ENCODE measurements around the gene NEK1.

Gene NEK1

DNA sequence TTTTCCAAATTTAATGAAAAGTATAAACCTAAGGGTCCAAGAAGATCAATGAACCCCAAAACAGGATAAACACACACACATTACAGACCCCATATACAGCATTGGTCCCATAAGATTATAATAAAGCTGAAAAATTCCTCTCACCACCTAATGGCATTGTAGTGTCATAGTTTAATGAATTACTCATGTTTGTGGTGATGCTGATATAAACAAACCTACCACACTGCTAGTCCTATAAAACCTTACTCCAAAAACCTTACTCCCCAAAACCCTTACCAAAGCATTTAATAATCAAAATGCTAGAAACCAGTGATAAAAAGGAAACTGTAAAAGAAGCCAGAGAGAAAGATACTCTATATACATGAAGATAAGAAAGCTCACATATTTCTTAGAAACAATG is 193.5 kb downstream of the NEK1 start:
- no peak for DNase-seq (ENCODE audit: low read depth)

DNA sequence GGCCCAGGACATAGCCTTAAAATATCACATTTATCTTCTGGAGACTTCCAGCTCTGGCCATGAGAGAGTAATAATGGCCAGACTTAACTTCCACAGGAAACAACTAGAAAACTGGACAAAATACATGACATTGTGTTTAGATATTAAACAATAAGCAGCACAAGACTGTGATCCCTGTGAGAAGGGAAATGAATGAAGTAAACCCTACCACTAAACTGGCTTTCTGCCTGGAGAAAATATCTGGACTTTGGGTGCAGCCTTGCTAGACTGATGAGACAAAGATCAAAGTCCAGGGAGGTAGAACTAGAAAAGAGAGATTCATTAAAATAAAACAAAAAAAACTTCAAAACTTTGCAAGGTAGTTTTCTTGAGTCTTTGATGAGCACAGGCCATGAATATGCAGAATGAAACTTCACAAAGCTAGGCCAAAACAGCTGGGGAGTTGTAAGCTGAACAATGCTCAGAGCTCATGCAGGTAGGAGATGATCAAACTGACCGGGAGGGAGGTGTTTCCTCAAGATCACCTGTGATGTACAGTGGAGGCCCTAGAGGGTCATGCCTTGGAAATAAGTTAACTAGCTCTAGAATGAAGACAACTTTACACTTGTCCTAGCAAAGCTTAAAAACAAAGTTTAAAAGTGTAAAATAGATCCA is 194.6 kb downstream of the NEK1 start:
- DNase-seq (ENCODE audit: low read depth): no peak

DNA sequence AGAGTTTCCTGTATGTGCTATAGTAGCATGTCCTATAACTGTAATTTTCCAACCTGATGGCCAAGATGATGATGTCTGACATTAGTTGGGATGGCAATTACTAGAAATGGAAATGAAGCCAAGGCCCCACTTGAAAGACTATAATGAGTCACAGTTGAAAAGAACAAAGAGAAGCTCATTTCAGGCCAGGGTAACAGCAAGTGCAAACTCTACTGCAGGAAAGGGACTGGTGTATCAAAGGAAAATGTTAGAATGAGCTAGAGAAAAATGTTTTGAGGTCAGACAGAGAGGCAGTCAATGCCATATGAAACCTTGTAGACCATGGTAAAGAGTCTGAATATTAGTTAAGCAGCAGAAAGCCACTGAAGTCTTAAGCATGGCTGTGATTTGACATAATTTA is 195.4 kb downstream of the NEK1 start:
- DNase-seq (ENCODE audit: low read depth): no peak

DNA sequence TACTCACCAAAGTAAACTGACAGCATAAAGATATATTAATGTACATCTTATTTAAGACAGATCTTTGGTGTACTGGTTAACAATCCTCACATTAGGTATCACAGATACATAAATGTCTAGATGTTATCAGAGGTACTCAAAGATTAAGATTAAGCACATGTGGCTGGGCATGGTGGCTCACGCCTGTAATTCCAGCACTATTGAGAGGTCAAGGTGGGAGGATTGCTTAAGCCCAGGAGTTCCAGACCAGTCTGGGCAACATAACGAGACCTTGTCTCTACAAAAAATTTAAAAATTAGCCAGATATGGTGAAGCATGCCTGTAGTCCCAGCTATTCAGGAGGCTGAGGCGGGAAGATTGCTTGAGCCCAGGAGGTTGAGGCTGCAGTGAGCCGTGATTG is 195.9 kb downstream of the NEK1 start:
- no peak for DNase-seq (ENCODE audit: low read depth)

DNA sequence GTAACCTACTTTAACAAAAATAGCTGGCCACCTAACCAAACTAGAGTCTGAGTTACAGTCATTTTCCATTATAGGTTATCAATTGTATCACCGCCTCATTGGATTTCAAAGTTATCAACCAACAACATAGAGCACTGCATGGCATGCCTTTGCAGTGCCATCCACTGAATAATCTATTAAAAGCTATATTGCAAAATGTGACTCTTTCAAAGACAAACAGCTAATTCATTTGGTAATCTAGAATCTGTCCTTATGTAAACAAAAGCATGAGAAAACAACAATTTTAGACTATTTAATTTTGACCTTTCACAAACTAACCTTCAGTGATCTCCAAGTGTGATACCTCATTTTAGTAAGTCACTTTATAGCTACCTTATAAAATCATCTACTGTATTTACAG is 197.5 kb downstream of the NEK1 start:
- no peak for DNase-seq (ENCODE audit: low read depth)

DNA sequence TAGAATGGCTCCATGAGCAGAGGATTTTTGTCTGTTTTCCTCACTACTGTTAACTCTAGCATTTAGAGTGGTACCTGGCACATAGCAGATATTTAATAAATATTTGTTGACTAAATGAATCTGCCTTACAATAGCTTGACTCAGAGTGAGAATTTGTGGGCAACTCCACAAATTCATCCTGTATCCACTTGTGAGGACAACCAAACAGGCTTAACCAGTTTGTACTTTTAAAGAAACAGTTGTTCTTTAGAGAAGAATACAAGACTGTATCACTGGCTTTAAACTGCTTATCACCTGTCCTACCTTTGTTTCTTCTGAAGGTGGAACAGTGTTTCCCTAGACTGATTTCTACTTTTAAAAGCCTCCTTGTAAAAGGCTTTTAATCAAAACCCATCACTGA is 200.3 kb downstream of the NEK1 start:
- no peak for DNase-seq (ENCODE audit: low read depth)

DNA sequence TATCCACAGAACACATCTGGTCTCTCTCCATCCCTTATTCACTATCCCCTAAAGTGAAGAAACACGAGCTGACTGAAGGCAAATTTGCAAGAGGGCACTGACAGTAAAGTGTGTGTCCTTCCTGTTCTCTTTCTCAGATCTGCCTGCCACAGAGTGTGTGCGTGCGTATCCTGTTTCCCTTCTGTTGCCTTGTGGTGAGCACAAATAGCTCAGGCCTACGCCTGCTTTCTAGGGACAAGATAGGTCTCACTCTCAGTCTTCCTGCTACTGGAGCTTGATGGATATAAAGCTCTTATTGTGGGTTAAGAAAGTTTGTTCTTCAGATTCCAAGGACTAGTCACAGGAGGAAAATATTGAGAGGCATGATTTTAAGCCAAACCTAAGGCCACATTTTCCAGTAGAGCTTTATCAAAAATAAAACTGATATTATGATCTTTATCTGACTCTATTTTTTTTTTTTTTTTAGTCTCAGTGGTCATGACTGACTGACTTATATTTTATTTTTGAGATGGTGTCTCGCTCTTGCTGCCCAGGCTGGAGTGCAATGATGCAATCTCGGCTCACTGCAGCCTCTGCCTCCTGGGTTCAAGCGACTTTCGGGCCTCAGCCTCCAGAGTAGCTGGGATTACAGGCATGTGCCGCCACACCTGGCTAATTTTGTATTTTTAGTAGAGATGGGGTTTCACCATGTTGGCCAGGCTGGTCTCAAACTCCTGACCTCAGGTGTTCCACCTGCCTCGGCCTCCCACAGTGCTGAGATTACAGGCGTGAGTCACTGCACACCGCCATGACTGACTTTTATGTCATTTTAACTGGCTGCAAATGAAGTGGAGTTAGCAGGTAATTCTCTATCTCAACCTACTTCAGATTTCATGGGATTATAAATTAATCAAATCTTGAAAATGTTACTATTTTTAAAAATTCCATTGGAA is 201.3 kb downstream of the NEK1 start:
- no peak for DNase-seq (ENCODE audit: low read depth)

DNA sequence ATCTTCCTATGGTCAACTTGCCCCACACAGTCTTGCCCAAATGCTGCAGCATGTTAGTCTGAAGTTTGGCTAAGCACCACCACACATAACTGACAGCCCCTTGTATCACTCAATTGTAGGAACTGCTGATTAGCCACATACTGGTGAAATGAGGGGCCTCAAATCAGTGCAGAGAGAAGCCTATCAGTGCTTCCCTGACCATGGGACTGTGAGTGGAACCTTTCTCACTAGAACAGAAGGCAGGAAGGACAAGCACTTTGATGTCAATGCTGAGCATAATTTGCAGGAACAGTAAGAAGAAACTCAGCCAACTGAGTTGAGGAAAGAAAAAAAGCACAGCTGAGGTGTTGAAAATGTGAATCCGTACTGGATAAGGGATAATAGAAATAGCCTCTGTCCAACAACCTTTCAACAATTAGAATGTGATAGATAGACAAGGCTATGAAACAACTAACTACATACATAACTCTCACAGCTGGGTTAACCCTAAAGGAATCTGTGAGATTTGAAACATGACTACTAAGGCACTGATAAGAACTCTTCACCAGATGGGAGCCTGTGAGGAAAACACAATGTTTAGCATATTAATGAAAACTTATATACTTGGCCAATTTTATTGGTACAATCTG is 205.1 kb downstream of the NEK1 start:
- DNase-seq (ENCODE audit: low read depth): no peak

DNA sequence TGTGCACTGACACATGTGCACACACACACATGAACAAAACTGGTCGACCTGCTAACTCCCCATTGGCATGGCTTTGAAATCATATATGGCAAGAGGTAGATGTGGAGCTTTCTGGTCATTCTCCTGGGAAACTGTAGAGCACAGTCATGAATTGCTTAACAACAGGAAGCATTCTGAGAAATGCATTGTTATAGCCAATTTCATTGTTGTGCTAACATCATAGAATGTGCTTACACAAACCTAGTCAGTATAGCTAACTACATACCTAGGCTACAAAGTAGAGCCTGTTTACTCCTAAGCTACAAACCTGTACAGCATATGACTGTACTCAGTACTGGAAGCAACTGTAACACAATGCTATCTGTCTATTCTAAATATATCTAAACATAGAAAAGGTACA is 207.4 kb downstream of the NEK1 start:
- no peak for DNase-seq (ENCODE audit: low read depth)

DNA sequence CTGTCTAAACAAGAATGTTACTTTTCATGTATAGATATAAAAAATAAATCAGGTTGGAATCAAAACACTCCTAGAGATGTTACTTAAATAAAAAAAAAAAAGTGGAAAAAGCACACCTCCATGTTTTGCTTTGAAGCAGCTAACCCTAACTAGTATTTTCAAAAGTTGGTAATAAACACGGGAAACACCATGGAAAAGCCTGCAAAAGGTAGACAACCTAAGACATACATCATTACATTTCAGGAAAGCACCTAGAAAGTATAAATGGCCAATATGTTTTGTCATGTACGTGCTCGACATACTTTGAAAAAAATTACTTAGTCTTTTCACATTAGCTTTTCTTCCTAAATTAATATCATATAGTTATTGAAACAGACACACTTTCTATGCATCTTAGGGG is 211.6 kb downstream of the NEK1 start:
- DNase-seq (ENCODE audit: low read depth): no peak

DNA sequence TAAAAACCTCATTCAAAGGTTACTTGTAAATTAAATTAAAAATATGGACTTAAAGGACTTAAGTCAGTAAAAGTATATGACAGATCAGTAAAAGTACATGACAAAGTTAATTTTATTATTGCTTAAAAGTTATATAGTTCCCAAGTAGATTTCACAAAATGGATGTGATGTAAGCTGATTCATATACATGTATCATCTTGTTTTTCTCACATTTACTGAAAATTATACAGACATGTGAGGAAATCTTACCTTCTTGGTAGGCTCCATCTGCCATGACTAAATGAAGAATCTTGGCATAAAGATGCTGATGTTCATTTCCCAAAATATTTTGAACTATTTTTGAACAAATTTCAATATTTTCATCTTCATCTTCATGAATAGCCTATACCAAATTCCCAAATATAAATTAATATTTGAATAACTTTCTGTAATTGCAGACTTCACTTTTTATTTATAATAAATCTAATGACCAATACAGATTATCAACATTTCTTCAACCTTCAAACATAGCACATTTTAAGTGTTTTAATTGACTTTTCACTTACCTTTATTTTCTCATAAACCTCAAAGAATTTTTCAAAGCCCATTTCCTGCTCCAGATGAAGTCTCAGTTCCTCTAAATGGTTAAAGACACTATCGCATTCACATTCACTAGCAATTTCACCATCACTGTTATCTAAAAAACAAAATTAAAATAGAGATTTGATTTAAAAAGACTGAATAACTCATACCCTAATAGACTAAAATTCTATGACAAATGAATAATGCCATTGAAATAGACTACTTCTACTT is 212.2 kb downstream of the NEK1 start:
- DNase-seq (ENCODE audit: low read depth): no peak

DNA sequence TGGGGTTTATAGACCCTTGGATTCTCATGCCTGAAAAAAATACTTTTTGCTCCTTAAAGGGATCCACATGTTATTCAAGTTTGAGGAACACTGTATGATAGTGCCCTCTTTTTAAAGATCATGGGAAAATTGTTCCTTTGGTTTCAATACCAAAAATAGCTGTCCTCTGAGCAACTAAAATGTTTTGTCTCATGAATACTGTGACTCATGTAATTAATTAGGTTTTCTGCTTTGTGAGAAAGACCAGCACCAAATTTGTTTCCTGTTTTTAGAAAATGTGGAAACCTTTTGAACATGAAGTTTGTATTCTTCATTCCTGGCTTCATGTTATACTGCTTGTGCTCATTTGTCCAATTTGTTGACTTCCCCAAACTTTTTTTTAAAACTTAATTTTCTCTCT is 214.1 kb downstream of the NEK1 start:
- no peak for DNase-seq (ENCODE audit: low read depth)

DNA sequence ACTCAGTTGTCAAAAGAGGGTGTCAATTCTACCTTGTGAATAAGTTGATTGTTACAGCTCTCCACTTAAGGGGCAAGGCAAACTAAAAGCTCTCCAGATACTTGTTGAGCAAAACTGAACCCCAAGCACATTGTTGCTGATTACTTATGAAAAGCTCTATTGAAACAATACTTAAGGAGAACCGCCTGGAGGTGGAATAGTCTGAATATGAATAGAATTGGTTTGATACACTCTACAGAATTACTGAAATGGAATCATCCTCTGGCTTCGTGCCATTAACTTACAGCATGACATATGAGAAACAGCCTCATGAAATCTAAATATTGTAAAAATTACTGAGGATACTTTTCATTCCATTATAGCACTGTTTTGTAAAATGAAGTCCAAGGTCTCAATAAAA is 214.6 kb downstream of the NEK1 start:
- DNase-seq (ENCODE audit: low read depth): no peak

DNA sequence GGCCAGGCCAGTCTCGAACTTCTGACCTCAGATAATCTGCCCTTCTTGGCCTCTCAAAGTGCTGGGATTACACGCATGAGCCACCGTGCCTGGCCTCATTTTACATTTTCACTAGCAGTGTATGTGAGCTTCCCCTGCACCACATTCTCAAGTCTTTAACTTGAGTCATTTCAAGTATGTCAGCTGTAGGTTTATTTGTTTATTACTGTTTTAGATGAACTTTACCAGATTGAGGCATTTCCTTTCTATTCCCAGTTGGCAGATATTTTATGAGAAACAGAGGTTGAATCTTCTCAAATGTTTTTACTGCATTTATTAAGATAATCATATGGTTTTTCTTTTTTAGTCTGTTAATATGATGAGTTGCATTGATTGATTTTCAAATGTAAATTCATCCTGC is 227.0 kb downstream of the NEK1 start:
- DNase-seq (ENCODE audit: low read depth): no peak

DNA sequence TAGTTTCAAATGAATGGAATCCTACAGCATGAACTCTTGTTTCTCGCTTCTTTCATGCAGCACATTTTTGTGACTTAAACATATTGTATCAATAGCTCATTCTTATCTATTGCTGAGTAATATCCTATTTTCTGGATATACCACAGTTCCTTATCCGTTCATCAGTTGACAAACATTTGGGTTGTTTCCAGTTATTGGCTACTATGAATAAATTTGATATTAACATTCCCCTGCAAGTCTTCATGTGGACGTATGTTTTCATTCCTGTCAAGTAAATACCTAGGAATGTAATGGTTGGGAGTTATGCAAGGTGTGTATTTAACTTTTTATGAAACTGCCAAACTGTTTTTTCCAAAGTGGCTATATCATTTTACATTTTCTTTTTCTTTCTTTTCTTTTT is 227.6 kb downstream of the NEK1 start:
- no peak for DNase-seq (ENCODE audit: low read depth)

DNA sequence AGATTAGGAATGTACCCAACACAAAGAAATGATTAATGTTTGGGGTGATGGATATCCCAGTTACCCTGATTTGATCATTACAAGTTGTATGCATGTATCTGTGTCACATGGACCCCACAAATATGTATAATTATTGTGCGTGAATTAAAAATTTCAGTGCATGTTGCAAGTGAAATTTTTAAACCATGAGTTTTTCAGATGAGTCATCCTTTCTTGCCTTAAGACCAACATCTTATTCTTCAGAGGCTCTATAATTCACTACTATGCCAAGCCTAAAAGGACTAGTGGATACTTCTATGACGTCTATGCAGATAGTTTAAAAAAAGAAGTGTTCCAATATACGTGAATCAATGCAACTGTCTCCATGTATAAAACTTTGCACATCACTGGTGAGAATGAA is 228.7 kb downstream of the NEK1 start:
- peak; percentile 86 for DNase-seq (ENCODE audit: low read depth)

DNA sequence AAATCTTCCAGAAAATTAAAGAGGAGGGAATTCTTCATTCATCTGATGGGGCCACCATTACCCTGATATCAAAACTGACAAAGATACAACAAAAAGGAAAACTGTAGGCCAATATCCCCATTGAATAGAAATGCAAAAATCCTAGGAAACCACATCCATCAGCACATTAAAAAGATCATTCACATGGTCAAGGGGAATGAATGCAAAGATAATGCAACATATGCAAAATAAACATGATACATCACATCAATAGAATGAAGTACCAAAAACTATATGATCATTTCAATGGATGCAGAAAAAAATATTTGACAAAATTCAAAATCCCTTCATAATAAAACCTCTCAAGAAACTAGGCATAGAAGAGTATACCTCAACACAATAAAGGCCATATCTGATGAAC is 232.7 kb downstream of the NEK1 start:
- no peak for DNase-seq (ENCODE audit: low read depth)

DNA sequence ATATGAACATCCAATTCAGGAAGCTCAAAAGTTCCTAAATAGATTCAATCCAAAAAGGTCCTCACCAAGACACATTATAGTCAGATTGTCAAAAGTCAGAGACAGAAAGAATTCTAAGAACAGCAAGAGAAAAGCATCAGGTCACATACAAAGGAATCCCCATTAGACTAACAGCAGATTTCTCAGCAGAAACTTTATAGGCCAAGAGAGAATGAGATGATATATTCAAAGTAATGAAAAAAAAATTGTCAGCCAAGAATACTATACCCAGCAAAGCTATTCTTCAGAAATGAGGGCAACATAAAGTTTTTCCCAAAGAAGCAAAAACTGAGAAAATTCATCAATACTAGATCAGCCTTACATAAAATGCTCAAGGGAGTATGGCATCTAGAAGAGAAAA is 235.0 kb downstream of the NEK1 start:
- no peak for DNase-seq (ENCODE audit: low read depth)

DNA sequence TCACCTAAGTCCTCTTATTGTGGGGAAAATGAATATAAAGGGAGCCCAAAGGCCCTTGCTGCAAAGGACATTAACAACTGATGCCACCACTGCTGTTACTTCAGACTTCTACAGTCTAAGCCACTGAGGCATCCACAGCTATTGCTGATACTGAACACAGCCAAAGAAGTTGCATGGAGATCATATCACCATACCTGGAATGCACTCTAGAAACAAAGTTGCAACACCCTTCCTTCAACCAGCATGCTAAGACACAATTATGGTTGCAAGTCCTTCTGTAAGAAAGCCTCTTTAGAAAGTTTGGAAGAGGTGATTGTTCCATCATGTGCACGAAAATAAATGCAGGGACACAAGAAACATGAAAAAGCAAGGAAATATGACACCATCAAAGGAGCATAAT is 236.0 kb downstream of the NEK1 start:
- DNase-seq (ENCODE audit: low read depth): no peak

DNA sequence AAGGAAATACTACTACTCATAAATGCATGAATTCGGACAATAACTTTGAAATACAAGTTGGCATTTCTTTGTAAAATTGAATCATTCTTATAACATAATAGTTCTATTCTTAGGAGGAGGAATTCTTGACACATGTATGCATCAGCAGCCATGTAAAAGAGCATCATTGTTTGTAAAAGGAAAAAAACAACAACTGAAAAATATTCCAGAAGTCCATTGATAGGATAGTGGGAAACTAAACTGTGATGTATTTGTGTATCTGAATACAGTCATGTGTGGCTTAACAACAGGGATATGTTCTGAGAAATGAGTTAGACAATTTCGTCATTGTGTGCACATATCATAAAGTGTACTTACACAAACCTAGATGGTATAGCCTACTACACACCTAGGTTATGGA is 239.6 kb downstream of the NEK1 start:
- DNase-seq (ENCODE audit: low read depth): no peak

DNA sequence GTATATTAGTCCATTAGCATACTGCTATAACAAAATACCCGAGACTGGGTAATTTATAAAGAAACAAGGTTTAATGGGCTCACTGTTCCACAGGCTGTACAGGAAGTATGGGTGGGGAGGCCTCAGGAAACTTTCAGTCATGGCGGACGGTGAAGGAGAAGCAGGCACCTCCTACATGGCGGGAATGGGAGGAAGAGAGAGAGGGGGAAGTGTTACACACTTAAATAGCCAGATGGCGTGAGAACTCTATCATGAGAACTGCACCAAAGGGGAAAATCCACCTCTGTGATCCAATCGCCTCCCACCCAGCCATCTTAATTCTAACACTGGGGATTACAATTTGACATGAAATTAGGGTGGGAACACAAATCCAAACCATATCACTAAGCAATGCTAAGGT is 242.7 kb downstream of the NEK1 start:
- DNase-seq (ENCODE audit: low read depth): no peak

DNA sequence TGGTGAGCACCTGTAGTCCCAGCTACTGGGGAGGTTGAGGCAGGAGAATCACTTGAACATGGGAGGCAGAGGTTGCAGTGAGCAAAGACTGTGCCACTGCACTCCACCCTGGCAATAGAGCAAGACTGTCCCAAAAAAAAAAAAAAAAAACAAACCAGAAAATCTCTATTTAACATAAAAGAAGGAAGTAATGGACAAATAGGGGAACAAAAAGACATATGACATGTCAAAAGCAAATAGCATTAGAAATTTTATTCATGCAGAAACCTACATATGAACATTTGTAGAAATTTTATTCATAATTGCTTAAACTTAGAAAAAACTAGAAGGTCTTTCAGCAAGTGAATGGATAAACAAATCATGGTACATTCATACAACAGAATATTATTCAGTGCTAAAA is 244.6 kb downstream of the NEK1 start:
- DNase-seq (ENCODE audit: low read depth): no peak

DNA sequence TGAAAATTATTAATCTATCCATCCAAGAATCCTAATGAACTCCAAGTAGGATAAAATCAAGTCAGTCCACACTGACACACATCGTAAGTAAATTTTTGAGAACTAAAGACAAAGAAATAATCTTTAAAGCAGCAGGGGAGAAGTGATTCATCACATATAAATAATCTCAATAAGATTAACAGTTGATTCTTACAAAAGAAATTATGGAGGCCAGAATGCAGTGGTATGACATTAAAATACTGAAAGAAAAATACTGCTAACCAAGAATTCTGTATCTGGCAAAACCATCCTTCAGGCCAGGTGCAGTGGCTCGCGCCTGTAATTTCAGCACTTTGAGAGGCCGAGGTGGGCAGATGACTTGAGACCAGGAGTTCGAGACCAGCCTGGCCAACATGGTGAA is 245.6 kb downstream of the NEK1 start:
- no peak for DNase-seq (ENCODE audit: low read depth)
